GM19452 (cell line): ENCODE results near the gene RPS21.
"Not testable (repeated sequence)": the region's sequence is repeated elsewhere in the genome, so short reads cannot be mapped to it uniquely, and the experiment has no call there.

ENCODE experiments used
- ATAC-seq: cut with Tn5 transposase; IDR thresholded peaks from one replicate; pipeline ENCODE4 v1.9.1; 2021; ENCODE audit not compliant: unreplicated experiment

RPS21 gene

DNA sequence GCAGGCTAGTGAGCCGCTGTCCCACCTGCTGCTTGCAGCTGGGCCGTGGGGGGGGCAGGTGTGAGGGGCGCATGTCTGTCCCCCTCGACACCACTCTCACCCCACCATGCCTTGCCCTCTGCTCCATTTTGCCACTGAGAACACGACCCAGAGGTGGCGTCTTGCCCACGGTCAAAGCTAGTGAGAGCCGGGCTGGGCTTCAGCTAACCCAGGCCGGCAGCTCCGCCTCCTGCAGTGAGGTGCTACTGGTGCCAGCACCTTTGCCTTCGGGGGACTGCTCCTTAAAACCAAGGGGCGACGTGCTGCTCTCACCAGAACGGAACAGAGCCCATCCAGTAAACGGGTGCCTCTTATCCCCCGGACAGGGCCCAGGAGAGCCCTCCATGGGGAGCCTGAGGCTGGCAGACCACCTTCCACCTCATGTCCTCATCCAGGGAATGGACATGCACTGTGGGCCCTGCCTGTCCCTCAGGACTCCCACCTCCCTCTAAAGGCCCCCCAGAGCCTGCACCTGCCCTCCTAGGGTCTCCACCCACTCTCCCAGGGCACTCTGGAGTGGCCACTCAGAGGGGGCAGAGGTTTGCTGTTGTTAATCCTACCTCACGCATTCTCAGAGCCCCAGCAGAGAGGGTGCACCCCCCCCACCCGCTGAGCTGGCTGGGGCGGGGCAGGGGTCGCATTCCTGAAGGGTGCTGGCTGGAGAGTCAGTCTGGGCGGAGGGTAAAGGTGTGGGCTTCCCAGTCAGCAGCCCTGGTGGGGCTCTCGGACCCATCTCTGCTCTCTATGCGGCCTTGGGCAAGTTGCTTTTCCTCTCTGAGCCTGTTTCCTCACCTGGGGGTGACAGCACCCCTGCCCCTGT, 37.6 kb downstream of the RPS21 start:
- ATAC-seq = no peak

DNA sequence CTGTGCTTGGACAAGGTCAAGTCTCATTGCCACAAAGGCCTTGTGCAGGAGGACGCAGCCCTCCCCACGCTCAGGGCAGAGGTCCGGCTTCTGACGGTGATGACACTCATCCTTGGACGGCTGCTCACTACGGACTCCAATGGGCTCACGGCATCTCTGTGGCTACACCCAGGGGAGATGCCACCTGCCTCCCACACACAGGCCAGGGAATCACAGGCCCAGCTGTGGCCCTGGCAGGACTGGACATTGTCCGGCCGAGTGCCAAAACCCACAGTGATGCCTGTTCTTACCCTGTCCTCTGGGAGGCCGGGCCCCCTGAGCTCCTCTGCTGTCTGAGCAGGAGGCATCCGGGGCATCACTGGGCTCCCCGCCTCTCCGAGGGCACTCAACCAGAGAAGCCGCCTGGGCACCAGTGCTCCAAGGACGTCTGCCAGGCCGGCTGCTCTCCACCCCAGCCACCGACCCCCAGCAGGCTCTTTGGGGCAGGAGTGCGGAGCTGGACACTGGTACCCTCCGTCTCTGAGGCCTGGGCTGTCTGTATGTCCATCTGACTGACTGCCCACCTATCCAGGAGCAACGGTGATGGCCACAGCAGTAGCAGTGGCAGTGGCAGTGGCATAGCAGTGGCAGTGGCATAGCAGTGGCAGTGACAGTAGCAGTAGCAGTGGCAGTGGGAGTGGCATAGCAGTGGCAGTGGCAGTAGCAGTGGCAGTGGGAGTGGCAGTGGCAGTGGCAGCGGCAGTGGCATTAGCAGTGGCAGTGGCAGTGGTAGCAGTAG, 38.6 kb downstream of the RPS21 start:
- no peak for ATAC-seq

GRCh38 chr20:62426059-62426348, 39.1 kb downstream of the RPS21 start:
- ATAC-seq = not testable (repeated sequence)

DNA sequence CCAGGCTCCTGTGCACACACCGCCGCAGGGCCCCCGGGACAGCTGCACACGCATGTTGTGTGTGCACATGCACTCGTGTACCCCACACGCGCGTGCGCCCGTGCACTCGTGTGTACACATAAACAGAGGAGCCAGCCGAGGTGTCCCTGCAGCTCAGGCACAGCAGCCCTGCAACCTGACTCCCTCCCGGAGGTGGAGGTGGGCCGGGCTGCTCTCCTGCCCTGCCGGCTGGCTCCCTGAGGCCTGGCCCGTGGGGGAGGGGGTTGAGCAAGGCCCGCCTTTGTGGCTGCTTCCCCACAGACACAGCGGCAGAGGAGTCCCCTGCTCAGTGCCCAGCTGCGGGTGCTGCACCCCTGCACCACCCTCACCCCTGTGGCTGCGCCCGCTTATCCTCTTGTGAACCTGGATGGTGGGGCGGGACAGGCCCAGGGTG, 39.8 kb downstream of the RPS21 start:
- no peak for ATAC-seq

DNA sequence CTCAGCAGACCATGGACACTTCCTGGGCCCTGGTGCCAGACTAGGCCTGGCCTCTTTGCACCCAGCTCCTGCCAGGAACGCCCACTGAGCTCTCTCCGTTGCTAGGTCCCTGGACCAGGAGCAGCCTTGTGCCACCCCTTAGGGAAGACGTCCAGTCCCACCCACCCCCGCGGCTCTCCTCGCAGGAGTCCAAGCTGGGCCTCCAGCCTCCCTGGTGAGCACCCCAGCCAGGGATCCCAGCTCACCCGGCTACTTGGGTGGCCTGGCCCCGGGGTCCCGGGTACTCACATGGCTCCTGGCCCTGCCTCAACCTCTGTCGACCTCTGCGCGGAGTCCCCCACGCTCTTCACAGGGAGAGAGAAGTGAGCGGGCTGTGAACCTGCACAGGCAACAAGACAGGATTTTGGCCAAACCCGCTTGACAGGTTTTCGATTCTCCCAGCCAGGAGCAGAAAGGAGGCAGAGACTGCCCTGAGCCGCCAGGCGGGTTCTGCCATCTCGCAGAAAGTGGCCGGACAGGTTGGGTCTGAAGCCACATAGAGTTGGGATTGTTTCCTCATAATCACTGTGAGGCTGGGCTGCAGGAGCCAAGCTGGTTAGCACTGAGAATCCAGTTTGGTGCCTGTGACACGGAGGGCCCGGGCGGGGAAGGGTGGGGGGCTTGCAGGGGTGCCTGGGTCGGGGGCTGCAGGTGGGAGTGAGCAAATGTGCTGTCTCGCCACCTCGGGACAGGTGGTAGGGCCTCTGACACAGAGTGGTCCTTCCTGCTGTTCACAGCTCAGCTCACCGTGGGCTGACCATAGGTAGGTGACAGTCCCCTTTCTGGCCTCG, 40.5 kb downstream of the RPS21 start, which contains the start of gene RBBP8NL:
RBBP8NL (minus strand) TSS at position 368 of the 830 bp plus-strand sequence. CDS start 7,892 bp downstream, outside the sequence.
- no peak for ATAC-seq

DNA sequence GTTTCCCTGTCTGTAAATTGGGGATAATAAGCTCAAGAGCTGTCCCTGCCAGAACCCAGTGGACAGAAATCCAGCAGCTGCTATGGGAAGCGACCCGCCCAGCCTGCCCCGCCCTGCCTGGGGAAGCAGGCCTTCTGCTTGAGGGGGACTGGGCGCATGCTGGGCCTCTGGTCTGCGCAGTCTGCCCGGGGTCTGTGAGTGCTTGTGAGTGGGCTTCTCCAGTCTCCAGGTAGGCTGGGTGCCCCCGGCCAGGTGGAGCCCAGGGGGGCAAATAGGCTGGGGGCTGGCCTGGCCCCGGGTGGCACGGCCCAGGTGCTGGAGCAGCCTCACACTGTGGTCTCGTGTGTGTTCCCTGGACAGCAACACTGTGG, 41.1 kb downstream of the RPS21 start:
- no peak for ATAC-seq

DNA sequence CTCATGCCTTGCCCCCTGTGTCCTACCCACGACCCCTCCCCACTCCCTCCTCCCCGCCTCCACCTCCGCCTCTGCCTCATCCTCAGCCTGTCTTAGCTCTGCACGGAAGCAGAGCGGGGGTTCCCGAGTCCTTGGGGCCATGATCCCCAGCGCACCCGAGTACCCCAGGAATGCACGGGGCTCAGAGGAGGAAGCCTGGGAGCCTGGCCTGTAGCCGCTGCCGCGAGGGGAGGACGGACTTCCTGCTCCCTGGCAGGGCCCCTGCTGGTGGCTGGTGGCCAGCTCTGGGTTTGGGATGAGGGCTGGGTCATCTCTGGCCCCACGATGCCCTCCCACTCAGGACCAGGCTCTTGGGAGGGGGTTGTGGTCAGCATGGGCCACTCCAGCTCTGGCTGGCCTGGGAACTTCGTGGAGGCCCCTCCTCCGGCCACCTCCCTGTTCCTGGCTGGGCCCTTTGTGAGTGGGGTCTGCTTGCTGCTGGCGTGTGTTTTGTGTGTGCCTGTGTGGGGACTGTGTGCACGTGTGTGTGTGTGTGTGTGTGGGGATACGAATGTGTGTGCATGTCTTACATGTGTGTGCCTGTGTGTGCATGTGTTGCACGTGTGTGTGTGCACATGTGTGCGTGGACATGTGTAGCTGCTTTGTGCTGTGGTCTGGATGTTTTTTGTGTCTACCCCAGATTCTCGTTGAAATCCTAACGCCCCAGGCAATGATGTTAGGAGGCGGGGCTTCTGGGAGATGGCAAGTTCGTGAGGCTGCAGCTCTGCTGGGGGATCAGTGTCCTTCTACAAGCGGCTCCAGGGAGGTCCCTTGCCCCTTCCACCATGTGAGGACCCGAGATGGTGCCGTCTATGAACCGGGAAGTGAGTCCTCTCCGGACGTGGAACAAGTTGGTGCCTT, 41.7 kb downstream of the RPS21 start:
- no peak for ATAC-seq

DNA sequence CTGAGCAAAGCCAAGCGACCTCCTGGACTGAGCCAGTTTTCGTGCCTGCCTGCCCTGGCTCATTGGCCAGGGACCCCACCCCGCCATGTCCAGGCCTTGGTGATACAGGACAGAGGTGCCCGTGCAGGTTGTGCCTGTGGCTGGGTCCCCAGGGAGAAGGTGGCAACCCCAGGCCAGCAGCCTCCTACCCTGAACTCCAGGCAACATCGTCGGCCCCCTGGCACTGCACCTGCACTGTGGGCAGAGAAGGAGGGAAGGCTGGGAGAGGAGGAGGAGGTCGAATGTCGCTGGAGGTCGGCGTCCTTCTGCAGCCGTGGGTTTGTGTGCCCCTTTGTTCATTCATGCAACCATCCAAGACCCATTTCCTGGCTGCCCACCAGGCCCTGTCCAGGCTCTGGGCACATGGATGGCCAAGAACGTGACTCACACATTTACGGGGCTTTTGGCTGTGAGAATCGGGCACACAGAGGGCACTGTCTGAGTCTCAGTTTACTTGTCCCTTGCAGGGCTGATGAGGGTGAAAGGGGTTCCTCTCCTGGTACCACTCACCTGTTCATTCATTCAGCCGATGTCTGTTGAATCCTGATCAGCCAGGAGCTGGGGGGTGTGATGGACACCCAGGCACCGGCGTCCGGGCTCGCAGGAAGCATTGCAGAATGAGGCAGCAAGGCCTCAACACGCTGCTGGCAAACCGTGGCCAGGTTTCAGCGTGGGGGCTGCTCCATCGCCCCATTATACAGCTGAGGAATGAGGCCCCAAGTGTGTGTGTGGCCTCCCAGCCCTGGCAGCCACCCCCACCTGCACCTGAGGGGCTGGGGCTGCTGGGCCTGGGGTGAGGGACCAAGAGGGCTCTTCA, 42.8 kb downstream of the RPS21 start:
- no peak for ATAC-seq

DNA sequence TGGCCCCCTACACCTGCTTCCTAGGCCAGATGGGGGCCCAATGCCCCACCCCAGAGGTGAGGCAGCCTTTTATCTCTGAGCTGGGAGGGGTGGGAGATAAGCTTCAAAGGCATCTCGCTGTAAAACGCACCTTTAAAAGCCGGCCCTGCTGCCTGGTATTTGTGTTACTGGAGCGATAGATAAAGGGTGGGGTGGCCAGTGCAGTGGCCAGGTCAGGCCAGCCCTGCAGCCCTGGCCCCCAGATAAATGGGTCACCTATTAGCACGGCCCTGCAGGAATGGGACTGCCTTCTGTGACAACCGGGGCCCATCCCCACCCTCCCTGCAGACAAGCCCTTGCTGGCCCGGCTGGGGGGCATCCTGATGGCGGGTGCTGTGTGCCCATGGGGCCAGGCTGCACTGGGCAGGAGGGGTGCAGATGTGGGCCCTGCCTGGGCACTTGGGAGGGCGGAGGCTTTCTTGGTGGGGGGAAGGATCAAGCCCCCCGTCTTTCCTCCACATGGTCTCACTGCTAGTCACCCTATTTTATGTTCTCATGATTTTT, 43.5 kb downstream of the RPS21 start:
- no peak for ATAC-seq

DNA sequence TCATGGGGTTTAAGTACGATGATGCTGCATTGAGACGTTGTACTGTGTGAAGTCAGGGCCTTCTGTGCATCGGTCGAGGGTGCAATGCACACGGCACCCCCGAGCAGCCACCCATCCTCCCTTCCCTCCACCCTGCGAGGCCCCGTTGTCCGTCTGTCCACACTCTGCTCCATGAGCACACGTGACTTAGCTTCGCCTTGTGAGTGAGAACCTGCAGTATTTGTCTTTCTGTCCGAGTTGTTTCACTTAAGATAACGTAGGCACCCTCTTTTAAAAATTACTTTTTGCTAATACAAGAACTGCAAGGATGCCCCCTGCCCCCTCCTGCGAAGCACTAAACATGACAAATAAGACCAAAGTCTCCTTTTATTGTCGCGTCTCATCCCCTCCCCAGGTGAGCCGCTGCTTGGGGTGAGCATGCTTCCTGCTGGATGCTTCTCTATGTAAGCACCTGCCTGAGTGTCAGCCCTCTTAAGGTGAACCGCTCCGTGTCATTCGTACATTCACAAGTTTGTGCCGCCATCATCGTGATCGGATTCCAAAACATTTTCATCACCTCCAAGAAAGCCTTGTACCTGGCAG, 44.1 kb downstream of the RPS21 start:
- ATAC-seq = no peak

DNA sequence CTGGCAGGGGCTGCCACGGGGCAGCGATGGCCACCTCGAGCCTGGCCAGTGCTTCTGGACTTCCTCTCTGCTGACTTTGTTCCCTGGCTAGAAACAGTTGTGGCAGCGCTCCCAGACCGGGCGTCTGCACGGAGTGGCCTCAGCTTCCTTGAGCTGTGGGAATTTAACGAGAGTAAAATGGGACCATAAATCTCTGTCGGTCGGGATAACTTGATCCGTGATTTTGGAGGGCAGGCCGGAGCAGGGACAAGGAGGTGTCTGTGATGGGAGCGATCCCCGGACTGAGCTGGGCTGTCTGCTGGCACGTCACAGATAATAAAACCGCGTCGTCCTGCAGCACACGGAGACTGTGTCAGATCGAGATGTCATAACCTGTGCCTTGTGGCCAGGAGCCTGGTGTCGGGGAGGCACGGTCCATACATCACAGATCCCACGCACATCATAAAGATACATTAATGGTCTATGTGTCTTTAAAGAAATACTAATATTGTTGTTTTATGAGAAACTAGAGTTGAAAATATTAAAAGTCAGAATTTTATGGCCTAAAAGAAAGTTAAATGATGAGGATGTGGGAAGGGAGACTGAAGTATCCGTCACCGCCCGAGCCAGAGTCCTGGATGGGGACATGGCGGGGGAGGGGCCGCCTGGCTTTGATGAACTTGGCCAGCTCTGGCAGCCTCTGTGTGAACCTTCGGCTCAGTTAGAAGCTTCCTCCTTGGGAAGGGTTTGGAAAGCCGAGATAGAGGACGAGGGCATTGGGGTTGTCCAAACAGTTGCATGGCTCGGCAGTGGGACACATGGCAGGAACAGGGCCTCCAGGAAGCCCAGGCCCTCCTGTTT, 47.0 kb downstream of the RPS21 start:
- no peak for ATAC-seq

DNA sequence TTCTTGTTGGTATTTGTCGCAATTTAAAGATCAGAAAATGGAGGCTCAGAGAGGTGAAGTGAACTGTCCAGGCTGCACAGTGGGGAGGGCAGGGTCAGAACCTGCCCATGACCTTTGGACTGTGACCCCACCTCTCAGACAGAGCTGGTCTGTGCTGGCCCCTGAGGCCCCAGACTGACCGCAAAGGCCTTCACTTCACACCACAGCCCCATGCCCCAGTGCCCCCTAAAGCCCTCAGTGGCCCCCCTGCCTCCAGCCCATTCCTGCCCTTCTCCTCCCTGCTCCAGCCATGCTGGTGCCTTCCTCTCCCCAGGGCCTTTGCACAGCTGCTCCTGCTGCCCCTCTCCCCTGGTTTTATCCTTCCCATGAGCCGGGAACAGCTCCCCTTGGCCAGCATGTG, 49.8 kb downstream of the RPS21 start:
- ATAC-seq = no peak

- no peak for ATAC-seq
Measured at GRCh38 chr20:62437496-62437895, 50.6 kb downstream of the RPS21 start.

DNA sequence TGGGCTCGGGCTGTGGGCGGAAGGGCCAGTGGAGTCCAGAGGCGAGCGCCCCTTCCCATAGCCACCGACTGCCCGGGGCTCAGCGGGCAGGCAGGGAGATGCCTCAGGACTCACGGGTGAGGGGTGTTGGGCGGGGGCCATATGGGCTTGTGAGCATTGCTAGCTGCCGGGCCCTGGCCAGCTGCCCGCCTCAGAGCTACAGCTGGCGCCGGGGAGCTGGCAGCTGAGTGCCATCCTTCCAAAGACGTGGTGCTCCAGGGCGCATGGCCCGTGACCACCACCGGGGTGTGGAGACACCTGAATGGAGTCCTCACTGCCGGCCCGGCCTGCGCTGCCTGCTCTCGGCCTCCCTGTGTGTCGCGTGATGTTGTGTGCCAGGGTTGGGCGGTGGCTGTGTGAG, 51.0 kb downstream of the RPS21 start:
- ATAC-seq = no peak
